GM12874 (cell line): ENCODE data around the gene RCSD1.

ENCODE experiments used
- CTCF ChIP-seq: IDR thresholded peaks from 2 replicates; pipeline ENCODE4 v1.5.1; 2011; ENCODE audit warnings: low read depth, mild to moderate bottlenecking, control low read depth, low read length, moderate library complexity; ENCODE audit not compliant: insufficient read depth

RCSD1 gene

DNA sequence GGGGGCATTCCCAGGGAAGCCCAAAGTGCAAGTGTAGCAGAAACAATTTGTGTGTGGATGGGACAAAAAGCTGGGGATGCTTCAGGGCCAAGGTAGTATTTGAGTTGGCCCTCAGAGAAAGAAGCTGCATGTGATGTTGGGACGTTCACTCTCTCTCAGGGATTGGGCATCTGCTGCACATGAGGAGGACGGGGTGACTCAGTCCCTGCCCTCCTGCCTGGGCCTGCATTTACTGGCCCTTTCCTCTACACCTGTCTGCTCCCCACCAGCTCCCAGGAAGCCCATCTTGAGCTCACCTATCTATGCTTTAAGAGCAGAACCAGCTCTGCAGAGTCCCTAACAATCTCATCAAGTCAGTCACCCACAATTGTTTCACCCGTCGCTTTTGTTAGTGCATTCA is 68.3 kb downstream of the RCSD1 start:
- no peak for TF ChIP-seq CTCF

DNA sequence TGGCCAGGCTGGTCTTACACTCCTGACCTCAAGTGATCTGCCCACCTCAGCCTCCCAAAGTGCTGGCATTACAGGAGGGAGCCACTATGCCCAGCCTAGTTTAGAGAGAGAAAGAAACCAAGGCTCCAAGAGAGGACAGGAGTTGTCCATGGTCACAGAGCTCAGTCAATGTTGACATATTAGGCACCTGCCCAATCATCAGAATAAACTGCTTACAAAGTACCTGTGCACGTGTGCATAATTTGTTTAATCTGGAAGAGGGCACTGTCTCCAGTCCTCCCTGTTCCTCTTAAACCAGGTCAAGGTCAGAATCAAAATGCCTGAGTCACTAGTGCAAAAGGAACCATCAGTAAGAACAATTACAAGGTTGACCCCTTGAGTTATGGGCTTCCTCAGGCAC is 71.5 kb downstream of the RCSD1 start:
- no peak for TF ChIP-seq CTCF

DNA sequence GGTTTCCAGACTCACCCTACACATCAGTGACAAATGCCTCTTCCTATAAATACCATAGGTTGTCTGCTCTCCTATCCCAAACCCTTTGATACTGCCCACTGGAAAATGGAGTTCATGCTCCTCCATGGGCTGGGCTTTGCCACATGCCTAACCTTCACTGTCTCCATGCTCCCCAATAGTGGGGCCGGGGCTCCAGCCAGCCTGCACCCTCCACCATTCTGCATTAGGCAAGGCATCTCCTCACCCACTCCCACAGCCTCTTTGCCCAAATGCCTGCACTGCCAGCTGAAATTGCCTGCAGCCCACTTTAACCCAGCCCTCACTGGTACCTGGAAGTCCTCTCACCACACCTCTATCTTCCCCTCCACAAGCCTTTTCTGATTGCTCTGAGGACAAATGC is 73.5 kb downstream of the RCSD1 start:
- TF ChIP-seq CTCF, result no peak

DNA sequence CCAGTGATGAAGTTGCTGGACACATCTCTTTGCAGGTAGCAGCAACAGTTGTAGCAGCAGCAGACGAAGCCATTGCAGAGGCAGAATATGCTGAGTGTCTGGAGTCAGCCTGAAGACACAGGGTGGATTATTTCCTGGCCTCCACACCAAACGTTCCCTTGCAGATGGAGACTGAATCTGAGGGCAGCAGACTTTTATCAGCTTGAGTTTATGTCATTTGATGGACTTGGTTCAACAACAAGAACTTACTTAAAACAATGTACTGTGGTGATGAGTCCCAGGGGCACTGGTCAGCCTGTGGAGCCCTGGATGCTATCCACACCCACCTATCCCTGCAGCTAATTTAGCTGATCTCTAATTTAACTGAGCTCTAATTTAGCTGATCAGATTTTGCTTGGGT is 74.7 kb downstream of the RCSD1 start:
- TF ChIP-seq CTCF, result no peak

DNA sequence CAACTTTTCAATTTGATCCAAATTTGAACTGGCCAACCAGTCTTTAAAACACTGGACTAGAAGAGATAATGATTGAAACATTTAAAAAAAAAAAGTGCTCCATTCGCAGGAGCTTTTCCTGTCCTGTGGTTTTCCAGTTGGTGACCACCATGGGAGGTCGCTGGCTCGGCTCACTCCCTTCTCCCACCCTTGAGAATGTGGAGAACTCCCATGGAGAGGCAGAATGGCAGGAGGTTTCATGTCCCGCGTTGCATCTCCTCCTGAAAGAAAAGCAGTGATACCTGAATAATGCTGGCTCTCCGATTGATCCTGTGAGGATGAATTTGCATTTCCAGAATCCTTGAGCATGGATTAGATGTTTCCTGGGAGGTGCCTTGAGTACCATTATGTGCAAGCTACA is 75.2 kb downstream of the RCSD1 start:
- no peak for TF ChIP-seq CTCF

GRCh38 chr1:167706363-167706762 is 76.3 kb downstream of the RCSD1 start:
- no peak for TF ChIP-seq CTCF

- no peak for TF ChIP-seq CTCF
These were observed 77.2 kb downstream of the RCSD1 start for GRCh38 chr1:167706931-167707877.
